Left lung (tissue), 10 donors: Measurements from ENCODE around the gene FYN. TPM values are rescaled to one million over a fixed set of nuclear protein-coding genes. Genes with fewer than 3 reads are reported as not detected.

Experiments used
- ATAC-seq: fragments of 200-7000 bp; cut with Tn5 transposase; one replicate; pipeline ENCODE4 v1.9.1; 2020; ENCODE audit warnings: moderate library complexity
- DNase-seq, 4 donors: peaks; one replicate each; pipeline ENCODE4 v3.0.0-alpha.2; 2013 to 2020
- H3K27ac ChIP-seq, 2 donors: fragments of 200-600 bp; sonication (generic) in 1 of 2; one replicate each; pipeline versions ENCODE4 v1.5.0 to v1.8.0; 2020 to 2021
- H3K27me3 ChIP-seq, 2 donors: fragments of 200-600 bp; sonication (generic) in 1 of 2; one replicate each; pipeline versions ENCODE4 v1.5.0 to v1.8.0; 2020 to 2021
- H3K36me3 ChIP-seq, 2 donors: fragments of 200-600 bp; sonication (generic) in 1 of 2; one replicate each; pipeline versions ENCODE4 v1.5.0 to v1.8.0; 2020 to 2021
- H3K4me1 ChIP-seq, 2 donors: fragments of 200-600 bp; one replicate each; pipeline ENCODE4 v1.8.0; 2021
- H3K4me3 ChIP-seq, 2 donors: fragments of 200-600 bp; sonication (generic) in 1 of 2; one replicate each; pipeline versions ENCODE4 v1.5.0 to v1.8.0; 2020 to 2021; ENCODE audit warnings: mild to moderate bottlenecking in 1 of 2
- H3K9me3 ChIP-seq, 2 donors: fragments of 200-600 bp; sonication (generic) in 1 of 2; one replicate each; pipeline versions ENCODE4 v1.5.0 to v1.8.0; 2020 to 2021
- CTCF ChIP-seq, 2 donors: fragments of 200-600 bp; sonication (generic) in 1 of 2; IDR thresholded peaks; one replicate each; pipeline versions ENCODE4 v1.5.0 to v1.8.0; 2021; ENCODE audit warnings: antibody characterized with exemption in 2 of 2
- intact Hi-C, 2 donors: fragments of 100-400 bp; cut with DNase I; formaldehyde crosslinking; loops; one replicate each; pipeline versions ENCODE4 v1.11.2 to v1.14.2; 2022
- polyA plus RNA-seq, 6 donors: library from polyadenylated mRNA; unstranded; fragments of 120-200 nt; gene quantifications; one replicate each; pipeline ENCODE4 v1.2.1, GENCODE V29; 2013; ENCODE audit not compliant: insufficient read length in 6 of 6
- total RNA-seq, 2 donors: library from RNA; stranded (reverse); fragmentation: NEBNext Ultra II Directional; extraction: Animal tissue kit (Norgen Biotek cat#: 25700); gene quantifications; one replicate each; pipeline ENCODE4 v1.2.1, GENCODE V29; 2021
- donor health status: DM: no; HTN: yes; CAD: no.
- donor health status: DM: no; HTN: no; CAD: no.

The FYN gene
- total and polyA plus RNA-seq, 8 donors = 58.8 to 165 (median 144) TPM

- Histone ChIP-seq H3K4me1 (peaks cover 0 to 67% of the 10 kb centered on the region in 2 donors), H3K36me3 (no peaks in the 10 kb centered on the region), H3K27ac (peak overlapping the region in 1 of 2 donors; percentile 28), H3K27me3 (no peaks in the 10 kb centered on the region), H3K4me3 (no peak overlapping the region), H3K9me3 (no peaks in the 10 kb centered on the region)
- DNase-seq = no peak
- peak; percentile 39 for ATAC-seq
- intact Hi-C loops = no loop called here
- no peak for TF ChIP-seq CTCF (IDR thresholded peaks at IDR 0.05)
Measured at GRCh38 chr6:111843347-111844147, 29.7 kb downstream of the FYN start.

- no peak for ATAC-seq
- H3K4me3 ChIP-seq = no peak overlapping the region
- no peak for TF ChIP-seq CTCF (IDR thresholded peaks at IDR 0.05)
- no peak overlapping the region for H3K27ac ChIP-seq
- H3K4me1 ChIP-seq = peaks cover 0 to 63% of the 10 kb centered on the region in 2 donors
- H3K9me3 ChIP-seq = no peaks in the 10 kb centered on the region
- DNase-seq = no peak
- H3K36me3 ChIP-seq = no peaks in the 10 kb centered on the region
- intact Hi-C loops = no loop called here
- no peaks in the 10 kb centered on the region for H3K27me3 ChIP-seq
Measured at GRCh38 chr6:111842891-111843290, 30.4 kb downstream of the FYN start.

- H3K36me3 ChIP-seq = no peaks in the 10 kb centered on the region
- H3K4me3 ChIP-seq = no peak overlapping the region
- H3K27me3 ChIP-seq = no peaks in the 10 kb centered on the region
- no peak for ATAC-seq
- intact Hi-C loops = no loop called here
- no peaks in the 10 kb centered on the region for H3K9me3 ChIP-seq
- no peak for DNase-seq
- H3K4me1 ChIP-seq = peaks cover 0 to 60% of the 10 kb centered on the region in 2 donors
- H3K27ac ChIP-seq = no peak overlapping the region
- TF ChIP-seq CTCF (IDR thresholded peaks at IDR 0.05) = no peak
Measured at GRCh38 chr6:111842271-111842822, 30.9 kb downstream of the FYN start.

GRCh38 chr6:111841822-111842221 is 31.4 kb downstream of the FYN start:
- no peak overlapping the region for H3K27ac ChIP-seq

More at GRCh38 chr6:111841822-111842221, 31.4 kb downstream of the FYN start:
- intact Hi-C loops = no loop called here
- H3K9me3 ChIP-seq = no peaks in the 10 kb centered on the region
- no peaks in the 10 kb centered on the region for H3K27me3 ChIP-seq
- H3K36me3 ChIP-seq = no peaks in the 10 kb centered on the region
- no peak for TF ChIP-seq CTCF (IDR thresholded peaks at IDR 0.05)
- DNase-seq (peak in 1 of 4 donors; percentile 45), ATAC-seq (peak; percentile 17)
- H3K4me3 ChIP-seq = no peak overlapping the region
- peaks cover 0 to 56% of the 10 kb centered on the region in 2 donors for H3K4me1 ChIP-seq
